IPS DF 4.7 (cell line): ENCODE results near the gene MAP2K6.
"Not testable (repeated sequence)": the region's sequence is repeated elsewhere in the genome, so short reads cannot be mapped to it uniquely, and the experiment has no call there.

ENCODE experiments used
- DNase-seq: peaks from one replicate; pipeline ENCODE4 v3.0.0-alpha.2; 2013; ENCODE audit warnings: low spot score; ENCODE audit errors: extremely low read depth

MAP2K6 gene

DNA sequence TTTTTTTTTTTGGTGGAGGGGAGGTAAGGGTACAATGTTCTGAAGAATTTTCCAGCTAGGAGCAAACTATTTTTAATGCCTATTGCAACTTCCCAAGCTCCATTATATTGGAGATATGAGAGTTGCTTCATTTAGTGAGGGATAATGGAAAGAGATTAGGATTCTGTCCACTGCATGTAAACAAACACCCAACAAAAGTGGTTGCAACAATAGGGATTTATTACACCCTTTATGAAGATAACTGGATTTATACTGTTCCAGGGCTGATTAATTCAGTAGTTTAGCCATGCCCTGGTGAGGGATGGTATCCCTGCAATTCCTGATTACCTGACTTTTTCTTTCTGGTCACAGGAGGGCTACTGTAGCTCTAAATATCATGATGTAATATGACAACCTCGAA, 40.5 kb downstream of the MAP2K6 start:
- no peak for DNase-seq

DNA sequence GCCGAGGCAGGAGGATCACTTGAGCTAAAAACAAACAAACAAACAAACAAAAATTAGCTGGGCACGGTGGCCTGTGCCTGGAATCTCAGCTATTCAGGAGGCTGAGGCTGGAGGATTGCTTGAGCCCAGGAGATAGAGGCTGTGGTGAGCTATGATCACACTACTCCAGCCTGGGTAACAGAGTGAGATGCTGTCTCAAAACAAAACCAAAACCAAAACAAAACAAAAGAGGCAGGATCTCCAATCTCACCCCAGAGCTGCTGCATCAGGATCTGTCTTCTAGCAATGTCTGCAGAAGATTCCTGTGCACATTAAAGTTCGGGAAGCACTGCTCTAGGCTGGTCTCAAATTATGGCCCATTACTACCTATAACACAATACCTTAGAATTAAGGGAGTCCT, 43.1 kb downstream of the MAP2K6 start:
- no peak for DNase-seq

DNA sequence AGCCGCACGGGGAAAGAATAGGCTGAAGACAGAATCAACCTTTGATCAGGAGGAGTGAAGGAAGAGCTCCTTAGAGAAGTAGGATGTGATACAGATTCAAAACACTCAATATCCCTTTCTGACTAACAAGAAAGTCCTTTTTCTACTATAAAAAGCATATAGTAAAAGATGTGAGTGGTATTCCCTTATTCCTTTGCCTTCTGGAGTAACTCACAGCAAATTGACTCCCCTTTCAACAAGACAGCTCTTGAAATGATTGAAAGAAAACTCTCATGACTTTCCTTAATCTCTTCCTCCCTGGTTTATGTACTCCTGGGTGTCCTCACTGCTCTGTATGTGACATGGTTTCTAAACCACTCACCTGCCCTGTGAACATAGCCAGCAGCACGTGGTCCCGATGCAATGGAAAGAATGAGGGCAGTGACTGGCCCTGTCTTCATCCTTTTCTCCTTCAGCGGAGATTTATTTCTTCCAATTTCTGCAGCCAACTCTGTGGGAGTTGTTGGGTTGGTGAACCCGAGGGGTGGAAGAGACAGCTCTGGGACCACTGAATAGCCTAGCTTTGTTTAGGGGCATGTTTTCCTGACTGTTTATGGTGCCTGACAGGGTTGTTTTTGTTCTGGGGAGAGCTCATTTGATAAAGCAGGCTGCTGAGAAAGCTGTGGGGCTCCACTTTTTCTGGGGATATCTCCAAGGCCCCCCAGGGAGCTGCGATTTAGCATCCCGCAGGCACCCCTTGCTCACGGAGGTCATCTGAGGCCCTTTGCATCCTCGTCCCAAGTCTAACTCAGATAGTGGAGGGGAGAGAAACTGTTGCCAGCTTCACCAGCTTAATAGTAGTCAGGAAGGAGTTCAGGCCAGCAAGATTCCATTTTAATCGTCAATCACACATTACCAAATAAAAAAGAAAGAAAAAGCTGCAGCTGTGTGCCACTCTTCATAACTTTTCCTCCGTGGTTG, 46.7 kb downstream of the MAP2K6 start:
- DNase-seq, result no peak

DNA sequence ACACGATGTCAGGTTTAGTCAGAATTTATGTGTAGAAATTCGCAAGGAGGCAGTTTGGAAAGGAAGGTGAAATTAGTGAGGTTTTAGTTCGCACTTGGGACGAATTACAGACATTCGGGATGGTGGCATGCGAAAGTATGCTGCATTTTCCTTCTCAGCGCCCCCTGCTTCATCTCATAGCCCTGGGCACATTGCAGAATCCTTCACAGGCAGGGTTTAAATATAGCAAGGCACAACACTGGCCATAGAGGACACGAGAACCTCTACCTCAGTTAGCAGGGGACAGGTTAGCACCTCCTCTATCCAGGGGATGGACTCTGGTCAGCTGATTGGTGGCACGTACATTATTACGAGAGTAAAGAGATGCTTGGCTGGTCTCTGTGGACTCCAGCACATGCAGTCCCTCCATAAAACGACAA, 47.5 kb downstream of the MAP2K6 start:
- no peak for DNase-seq

DNA sequence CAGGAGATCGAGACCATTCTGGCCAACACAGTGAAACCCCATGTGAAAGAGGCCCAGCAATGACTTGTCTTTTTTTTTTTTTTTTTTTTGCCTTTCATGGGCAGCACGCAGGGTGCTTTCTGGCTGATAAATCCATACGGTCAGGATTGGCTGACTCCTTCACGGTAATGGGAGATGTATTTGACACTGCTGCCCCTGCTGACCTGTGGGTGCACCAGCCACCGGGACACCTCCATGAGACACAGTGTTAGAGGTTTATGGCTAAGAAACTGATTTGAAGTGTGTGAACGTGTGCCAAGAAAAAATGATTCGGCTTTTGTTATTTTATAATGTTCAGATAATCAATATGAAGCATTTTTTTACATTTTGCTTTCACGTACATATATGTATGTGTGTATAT, 48.4 kb downstream of the MAP2K6 start:
- no peak for DNase-seq

DNA sequence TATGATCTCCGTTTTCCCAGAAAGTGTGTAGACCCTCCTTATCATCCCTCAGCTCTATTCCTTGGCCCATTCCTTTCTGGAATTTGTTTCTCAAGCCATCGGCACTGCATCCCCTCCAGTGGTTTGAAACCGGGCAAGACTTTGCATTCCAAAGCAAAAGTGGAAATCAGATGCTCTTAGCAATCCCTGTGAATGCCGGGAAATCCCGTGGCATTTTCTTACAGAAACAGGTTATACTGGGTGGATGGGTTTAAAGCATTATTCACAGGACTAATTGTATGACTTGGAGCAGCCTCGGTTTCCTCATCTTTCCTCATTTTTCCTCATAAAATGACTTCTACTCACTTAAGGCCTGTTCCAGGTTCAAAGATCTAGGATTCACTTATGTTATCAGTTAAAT, 52.0 kb downstream of the MAP2K6 start:
- no peak for DNase-seq

DNA sequence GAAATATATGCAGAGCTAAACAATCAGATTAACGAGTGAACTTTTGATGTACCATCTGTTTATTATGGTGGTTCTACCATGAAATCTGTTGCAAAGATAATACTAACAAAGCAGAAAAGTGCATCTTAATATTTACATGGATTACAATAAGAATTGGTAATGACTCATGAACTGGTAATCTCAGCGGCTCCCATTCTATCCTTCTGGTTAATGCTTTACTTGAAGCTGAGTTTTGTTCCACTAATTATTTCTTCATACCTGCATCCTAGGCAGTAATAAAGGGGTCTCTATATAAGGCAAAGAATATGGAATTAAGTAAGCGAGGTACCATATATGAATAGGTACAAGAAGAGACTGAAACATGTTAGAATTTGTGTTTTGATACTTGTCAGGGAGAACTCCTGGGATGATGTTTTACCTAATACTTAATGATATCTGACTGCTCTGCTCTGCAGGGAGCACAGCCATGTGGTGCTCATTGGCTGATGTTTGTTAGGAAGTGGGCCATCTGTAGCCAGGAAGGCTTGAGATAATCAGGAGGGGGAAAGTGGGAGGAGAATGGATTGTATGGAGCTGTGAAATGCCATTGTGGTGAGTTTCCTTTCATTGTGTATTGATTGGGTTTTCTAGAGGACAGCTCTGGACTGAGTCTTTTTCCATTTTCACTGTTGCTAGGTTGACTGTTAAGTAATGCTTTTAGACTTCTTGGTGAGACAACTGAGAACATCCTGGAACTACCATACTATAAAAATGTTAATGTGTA, 52.6 kb downstream of the MAP2K6 start:
- peak; percentile 76 for DNase-seq

DNA sequence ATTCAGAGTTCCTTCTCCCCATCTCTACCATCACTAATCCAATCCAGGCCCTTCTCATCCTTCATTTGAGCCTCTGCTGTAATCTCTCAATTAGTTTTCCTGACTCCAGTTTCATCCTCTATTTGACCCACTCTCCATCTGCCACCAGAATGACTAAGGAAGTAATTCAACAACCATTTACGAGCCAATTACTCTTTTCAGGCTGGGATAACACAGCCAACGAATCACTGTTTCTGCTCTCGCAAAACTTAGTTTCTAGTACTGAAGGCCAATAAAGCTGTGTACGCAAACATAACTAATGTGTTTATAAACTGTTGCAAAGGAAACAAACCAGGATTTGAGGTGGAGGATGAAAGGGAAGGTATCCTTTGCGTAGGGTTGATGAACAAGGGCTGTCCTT, 53.7 kb downstream of the MAP2K6 start:
- no peak for DNase-seq

DNA sequence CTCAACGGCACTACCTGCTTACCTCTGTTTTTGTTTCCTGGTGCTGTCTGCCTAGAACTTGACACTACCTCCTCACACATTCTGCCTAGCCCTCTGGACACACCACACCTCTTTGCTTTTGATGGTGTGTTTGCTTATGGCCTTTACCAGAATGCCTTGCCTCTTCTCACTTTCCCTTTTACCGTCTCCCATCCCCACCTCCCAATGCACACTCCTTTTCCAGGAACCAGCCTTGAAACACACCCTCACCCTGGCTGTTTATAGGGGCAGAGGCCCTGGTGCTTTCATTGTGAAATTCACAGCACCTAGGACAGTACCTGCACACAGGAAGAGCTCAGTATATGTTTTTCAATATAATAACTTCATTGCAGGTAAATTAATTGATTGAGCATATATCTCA, 56.2 kb downstream of the MAP2K6 start:
- DNase-seq, result no peak

DNA sequence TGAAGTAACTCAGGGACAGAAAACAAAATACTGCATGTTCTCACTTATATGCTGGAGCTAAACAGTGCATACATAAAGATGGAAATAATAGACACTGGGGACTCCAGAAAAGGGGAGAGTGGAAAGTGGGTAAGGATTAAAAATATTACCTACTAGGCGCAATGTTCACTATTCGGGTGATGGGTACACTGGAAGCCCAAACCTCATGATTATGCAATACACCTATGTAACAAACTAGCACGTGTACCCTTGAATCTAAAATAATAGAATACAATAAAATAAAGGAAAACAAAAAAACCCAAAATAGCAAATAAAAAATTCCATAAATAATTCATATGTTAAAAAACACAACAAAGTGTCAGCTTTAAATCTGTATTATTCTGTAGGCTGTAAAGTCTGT, 56.9 kb downstream of the MAP2K6 start:
- DNase-seq, result no peak

DNA sequence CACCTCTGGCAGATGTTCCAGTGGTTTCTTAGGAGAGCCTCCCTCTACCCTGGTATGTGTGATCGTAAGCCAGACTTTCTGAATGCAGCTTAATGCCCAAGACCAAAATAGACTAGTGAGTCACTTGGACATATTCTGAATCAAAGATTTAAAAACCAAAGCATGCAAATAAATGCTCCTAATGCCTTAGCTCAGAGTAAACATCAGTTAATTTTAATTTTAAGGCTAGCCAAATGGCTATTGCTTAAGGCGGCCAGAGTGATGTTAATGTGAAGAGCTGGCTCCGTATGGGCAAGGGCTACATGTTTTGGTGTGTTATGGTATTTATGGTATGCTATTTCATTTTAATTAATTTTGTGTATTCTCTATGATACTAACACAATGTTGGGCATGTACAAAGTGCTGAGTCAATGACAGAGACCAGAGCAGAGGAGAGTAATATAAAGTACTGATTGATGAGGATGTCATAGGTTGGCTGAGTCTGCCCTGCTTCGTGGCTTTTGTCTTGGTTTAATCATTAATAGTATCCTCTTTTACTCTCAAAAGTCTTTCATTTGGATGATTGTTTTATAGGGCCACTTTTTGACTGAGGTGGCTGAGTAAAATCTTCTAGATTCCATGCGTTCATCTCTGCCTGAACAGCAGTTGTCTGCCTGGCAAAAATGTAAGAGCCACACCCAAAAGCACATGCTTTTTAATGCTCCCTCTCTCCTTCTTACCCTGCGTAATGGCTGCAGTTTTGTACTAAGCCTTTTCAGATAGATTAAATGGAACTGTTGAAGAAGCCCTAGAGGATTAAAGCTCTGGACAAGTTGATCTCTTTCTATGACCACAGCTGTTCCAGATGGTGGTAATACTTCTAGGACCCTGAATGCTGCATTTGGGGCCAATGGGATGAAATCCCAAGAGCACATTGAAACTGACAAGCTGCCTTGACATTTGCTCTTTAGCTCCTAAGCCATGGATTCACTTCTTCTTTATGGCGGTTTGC, 59.6 kb downstream of the MAP2K6 start:
- DNase-seq, result no peak

DNA sequence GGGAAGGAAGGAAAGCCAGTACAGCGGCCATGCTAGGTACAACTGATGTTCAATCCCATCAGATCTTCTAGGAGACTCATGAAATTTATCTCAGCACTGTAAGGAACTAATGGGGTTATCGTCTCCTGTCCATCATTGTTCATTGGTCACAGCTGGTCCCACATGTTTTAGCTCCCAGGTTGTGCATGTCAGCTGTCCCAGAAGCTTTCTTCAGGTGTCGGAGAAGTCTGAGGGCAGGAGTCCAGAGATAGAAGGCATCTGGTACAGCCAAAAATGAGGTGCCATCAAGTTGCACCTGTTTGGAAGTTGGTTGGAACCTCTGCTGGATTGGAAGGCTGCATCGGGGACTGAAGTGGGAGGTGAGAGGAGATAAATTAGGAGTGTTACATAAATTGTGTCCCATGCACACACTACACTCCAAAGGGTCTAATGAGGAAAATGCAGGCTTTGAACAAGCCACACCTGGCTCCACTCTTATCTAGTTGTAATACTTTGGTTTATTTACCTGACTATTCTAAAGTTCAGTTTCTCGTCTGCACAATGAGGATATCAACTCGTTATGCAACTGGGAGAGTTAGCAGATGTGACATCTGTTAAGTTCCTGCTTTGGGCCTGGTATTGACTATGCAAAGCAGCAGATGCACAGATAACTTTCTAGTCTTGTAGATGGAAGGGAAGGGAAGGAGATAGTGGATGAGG, 62.9 kb downstream of the MAP2K6 start:
- no peak for DNase-seq

DNA sequence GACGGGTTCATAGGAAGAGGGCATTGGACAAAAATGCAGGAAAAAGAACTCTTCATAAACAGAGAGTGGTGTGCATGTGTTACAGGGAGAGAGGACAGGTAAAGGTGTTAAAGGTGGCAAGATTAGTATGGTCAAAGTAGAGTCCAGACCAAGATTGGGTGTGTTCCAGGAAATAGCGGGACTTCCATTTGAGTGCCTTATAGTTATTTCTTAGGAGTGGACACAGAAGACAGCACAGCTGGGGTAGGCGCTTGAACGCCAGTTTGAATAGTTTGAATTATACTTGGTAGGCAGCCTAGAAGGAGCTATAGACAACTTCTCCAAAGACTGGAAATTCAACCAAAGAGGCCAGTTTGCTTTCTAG, 63.4 kb downstream of the MAP2K6 start:
- no peak for DNase-seq

DNA sequence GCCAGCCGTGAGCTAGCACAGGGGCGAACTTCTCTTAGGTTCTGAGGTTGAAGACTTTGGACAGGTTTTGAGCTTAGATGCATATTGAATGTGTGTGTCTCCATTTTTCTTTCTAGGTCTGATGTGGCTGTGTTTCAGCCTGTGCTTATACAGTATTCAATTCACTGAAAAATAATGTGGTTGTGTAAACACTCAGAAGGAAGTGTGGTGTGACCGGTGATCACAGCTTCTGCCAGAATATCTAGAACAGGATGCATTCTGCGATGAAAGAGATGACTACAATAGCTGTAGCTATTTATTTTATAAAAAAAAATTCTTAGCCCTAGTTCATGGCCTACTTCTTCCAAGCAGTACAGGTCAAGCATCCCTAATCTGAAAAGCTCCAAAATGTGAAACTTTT, 64.4 kb downstream of the MAP2K6 start:
- no peak for DNase-seq

DNA sequence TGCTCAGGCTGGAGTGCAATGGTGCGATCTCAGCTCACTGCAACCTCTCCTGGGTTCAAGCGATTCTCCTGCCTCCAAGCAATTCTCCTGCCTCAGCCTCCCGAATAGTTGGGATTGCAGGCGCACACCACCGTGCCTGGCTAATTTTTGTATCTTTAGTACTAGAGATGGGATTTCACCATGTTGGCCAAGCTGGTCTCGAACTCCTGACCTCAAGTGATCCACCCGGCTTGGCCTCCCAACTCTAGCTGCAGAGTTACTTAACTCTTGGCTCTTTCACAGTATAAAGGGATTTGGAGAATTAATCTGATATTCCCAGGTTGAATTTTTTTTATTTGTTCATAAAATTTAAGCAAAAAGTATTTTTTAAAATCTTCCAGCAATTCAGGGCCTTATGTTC, 65.3 kb downstream of the MAP2K6 start:
- DNase-seq, result not testable (repeated sequence)

DNA sequence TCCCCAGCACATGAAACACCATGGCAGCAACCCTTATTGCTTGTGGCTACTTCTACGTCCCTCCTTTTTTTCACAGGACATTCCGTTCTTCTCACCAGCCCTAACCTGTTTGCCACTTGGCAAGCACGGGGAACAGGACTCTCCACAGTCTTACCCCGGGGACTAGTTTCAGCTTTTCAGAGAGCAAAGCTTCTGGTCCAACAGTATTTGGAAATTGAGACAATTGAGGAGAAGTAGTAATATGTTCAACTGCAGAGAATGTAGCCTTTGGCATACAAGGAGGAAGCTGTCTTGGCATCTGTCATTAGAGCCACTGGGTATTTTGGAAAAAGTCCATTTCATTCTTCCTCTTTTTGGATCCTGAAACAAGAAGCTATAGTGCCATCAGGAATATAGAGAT, 65.7 kb downstream of the MAP2K6 start:
- DNase-seq, result no peak

DNA sequence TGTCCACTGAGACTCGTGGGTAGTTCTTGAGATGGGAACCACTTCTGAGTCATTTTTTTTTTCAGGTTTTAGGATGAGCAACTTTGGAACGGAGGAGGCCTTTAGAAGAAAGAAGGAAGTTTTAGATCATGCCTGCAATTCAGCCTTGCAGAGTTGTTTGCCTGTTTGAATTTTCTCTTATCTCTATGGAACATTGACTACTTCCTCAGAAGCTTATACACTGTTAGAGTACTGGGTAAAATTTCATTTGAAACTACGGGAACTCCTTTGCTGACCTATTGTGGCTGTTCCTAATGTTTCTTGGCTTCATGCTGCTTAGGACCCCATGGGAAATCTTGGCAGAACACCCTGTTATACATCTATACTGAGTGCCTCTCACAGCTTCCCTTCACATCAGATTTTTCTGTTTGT, 70.8 kb downstream of the MAP2K6 start:
- DNase-seq, result no peak

DNA sequence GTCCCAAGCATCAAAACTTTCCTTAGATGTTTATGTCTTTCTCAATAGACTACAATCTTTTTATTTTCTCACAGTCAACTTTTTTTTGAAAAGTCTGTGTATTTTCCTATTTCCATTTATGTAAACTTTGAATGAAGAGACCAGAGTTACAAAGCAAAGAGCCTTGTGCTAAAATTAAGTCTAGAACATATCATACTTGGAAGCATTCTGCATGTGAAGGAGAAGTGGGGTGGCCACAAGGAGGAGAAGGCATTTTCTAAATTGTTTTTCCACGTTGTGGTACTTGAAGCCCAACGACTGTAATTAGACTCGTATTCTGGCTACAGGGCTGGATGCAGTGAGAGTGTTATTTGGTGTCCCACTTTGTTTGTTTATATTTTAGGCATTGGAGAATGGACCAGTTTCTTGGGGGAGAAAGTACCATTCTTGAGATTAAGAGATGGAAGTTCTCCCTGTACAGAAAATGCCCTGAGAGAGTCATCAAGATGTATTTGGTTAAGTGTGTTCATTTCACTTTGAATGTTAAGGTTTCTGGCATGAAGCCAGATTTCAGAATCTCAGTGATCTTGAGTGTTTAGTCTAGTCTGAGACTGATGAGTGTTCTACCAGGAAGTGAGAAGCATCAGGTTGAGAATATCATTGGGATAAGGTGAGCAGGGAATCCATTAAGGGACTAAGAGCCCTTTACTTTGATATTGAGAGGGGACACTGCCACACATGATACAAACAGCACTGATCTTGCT, 71.6 kb downstream of the MAP2K6 start:
- no peak for DNase-seq

DNA sequence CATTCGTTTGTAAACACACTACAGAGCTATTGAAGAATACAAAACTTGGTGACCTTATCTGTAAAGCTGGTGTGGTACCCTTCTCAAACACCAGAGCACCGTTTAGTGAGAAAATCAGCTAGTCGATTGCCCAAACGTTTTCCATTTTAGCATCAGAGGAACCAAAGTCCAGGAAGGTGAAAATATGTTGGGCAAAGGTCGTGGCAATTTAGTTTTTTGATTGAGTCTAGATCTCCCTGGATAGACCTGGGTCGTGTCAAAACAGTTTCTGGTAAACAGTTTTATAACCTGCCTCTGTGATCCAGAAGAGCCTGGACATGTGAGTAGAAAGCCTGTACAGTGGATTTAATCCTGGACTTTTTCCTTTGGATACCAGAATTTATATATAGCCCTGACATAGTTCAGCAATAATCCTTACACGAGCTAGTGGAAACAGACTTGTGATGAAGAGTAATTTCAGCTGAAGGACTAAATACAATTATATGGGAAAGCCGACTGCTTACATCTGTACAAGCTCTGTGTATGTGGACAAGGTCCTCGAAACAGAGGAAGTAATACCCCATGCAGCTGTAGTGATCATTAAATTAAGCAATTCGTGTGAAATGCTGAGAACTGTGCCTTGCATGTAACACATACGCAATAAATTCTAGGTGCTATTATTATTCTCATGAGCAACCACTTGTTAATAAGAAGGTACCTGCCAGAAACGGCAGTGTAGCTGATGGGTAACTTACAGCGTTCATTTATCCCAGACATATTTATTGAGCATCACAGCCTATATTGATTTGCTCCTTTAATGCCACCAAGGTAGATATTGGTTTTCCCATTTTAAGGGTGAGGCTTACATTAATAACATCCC, 72.5 kb downstream of the MAP2K6 start:
- DNase-seq, result no peak
